PC-9 (cell line): ENCODE data around the gene DOHH.

ENCODE experiments used
- EZH2 ChIP-seq: fragments of 200-600 bp; sonication (generic); IDR thresholded peaks from 2 replicates; pipeline ENCODE4 v1.8.0; 2017; ENCODE audit warnings: antibody characterized with exemption, low read depth
- TF ChIP-seq, protein P1 (sequence below): fragments of 200-600 bp; sonication (generic); conservative IDR thresholded peaks from 2 replicates; pipeline ENCODE4 v1.6.1; 2017; ENCODE audit warnings: mixed run types, antibody characterized with exemption, mild to moderate bottlenecking, moderate library complexity

DNA sequence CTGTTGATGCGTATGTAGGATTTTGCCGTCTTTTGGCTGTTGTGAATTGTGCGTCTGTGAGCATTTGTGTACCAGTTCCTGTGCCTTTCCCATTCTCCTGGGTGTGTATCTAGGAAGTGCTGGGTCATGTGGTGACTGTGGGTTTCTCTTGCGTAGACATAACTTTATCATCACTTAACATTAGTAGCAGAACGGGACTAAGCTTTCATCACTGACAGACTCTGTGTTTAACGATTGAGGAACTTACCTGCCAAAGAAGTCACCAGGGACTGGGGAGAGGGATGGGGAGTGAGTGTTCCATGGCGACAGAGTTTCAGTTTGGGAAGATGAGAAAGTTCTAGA, 20.6 kb upstream of the DOHH start:
- TF ChIP-seq, protein P1, sequence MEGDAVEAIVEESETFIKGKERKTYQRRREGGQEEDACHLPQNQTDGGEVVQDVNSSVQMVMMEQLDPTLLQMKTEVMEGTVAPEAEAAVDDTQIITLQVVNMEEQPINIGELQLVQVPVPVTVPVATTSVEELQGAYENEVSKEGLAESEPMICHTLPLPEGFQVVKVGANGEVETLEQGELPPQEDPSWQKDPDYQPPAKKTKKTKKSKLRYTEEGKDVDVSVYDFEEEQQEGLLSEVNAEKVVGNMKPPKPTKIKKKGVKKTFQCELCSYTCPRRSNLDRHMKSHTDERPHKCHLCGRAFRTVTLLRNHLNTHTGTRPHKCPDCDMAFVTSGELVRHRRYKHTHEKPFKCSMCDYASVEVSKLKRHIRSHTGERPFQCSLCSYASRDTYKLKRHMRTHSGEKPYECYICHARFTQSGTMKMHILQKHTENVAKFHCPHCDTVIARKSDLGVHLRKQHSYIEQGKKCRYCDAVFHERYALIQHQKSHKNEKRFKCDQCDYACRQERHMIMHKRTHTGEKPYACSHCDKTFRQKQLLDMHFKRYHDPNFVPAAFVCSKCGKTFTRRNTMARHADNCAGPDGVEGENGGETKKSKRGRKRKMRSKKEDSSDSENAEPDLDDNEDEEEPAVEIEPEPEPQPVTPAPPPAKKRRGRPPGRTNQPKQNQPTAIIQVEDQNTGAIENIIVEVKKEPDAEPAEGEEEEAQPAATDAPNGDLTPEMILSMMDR = no peak
- no peak for TF ChIP-seq EZH2
